ENCODE data around the gene KRT7.

Gene KRT7

DNA sequence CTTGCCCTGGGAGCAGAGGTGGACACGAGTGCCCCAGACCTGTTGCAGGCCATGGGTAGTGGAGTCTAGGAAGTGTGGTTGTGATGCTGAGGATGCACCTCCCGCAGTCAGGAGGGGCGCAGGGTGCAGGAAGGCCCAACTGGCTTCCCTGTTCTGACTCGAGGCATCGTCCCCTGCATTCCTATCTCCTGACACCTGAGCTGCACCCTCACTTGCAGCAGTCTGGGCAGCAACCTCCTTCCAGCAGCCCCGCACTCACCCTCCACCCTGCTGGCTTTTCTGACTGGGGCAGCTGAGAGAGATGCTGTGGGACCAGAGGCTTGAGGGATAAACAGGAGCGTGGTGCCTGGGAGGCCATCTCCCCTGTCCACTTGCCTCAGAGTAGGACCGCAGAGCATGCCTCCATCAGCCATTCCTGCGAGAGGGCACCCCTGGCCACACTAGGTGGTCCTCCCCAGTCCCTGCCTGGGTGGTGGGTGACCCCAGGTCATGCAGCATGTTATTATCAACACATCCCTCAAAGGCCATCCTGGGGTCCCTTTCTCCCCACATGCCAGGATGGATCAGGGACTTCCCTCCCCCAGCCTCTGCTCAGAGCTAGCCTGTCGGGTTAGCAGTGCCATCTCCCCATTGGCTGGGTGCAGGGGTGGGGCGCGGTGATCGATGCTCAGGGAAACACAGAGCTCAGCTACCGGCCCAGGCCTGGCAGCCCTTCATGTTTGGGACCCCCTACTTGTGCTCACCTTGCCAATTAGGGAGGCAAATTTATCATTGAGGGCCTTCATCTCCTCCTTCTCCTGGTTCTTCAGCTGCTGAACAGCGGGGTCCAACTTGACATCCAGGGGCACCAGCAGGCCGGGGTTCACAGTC lies 41.9 kb upstream of the KRT7 start:
- no peak overlapping the region for H3K27ac ChIP-seq (ENCODE audit: low read length)
- H3K4me1 ChIP-seq (ENCODE audit: control insufficient read depth, insufficient read depth, low read length) = peaks cover 63% of the 10 kb centered on the region
- H3K9ac ChIP-seq (ENCODE audit: low read length in 2 of 2) = peak overlapping the region in 1 of 2 donors; percentile 40
- no peaks in the 10 kb centered on the region for H3K9me3 ChIP-seq (ENCODE audit: control insufficient read depth in 2 of 2, low read length in 2 of 2)
- no peaks in the 10 kb centered on the region for H3K27me3 ChIP-seq (ENCODE audit: control insufficient read depth in 1 of 2, insufficient read depth in 2 of 2, low read length in 2 of 2)
- H3K36me3 ChIP-seq (ENCODE audit: control insufficient read depth in 2 of 2, insufficient read depth in 2 of 2, low read length in 2 of 2) = no peaks in the 10 kb centered on the region
- H3K4me3 ChIP-seq (ENCODE audit: low read length in 2 of 2) = no peak overlapping the region

DNA sequence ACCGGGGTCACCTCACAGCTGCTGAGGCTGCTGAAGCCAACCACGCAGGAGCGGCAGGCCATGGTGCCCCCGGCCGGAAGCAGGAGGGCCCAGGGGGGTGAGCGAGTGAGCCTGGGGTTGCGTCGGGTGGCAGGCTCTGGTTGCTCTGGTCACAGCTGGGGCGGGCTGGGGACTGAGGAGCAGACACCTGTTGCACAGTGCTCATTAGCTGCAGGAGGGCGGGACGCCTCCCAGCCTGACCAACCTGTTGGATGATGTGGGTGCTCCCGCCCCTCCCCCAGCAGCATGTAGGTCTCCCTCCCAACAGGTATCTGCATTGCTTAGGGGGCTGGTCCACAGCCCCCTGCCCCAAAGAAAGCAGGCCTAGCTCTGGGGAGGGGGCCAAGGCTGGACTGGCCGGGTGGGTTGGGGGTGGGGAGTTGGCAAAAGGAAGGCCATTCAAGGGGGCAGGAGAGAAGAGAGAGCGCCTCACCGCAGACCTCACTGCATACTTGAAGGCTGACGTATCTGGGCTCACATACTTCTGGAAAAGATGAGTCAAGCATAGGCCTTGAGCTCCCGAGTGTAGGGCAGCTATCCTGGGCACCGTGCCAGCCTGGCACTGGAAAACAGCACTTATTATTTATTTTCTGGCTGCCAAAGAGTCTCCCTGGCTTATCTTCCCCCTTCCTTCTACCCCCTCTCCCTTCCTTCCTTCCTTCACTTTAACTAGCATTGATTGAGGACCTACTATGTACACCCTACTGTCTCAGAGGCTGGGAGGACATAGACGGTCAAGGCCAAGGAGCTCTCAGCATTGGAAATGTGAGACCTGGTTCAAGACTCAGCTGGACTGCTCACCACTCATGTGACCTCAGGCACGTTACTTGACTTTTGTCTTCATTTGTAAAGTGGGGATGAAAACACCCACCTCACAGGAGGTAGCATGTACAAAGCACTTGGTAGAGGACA lies 40.9 kb upstream of the KRT7 start, which contains the start of gene KRT80:
Gene KRT80 (minus strand): TSS at position 174 of the 951 bp plus-strand sequence. CDS start 112 bp downstream, at position 62.
- Histone ChIP-seq H3K9me3 (ENCODE audit: control insufficient read depth in 2 of 2, low read length in 2 of 2) (no peaks in the 10 kb centered on the region), H3K36me3 (ENCODE audit: control insufficient read depth in 2 of 2, insufficient read depth in 2 of 2, low read length in 2 of 2) (no peaks in the 10 kb centered on the region), H3K4me1 (ENCODE audit: control insufficient read depth, insufficient read depth, low read length) (peaks cover 57% of the 10 kb centered on the region), H3K4me3 (ENCODE audit: low read length in 2 of 2) (peak within 1 kb of the TSS; percentile 35 to 43), H3K27me3 (ENCODE audit: control insufficient read depth in 1 of 2, insufficient read depth in 2 of 2, low read length in 2 of 2) (no peaks in the 10 kb centered on the region), H3K9ac (ENCODE audit: low read length in 2 of 2) (peak within 1 kb of the TSS in 1 of 2 donors; percentile 40), H3K27ac (ENCODE audit: low read length) (peak within 1 kb of the TSS; percentile 37)

DNA sequence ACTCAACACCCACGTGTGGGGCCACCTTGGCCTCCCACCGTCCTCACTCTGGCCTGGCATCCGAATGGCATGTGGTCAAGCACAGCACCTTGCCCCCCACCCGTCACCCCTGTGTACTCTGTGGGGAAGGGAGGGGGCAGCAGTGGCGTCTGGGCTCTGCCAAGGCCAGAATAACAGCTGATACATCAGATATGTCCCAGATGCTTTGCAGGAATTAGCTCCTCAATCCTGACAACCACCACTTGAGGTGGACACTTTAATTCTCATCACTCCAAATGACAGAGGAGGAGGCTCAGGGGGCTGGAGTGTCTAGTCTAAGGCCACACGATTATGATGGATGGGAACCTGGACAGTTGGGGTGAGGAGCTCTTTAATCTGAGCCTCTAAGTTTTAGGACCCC lies 39.5 kb upstream of the KRT7 start:
- Histone ChIP-seq H3K9ac (ENCODE audit: low read length in 2 of 2) (no peak overlapping the region), H3K9me3 (ENCODE audit: control insufficient read depth in 2 of 2, low read length in 2 of 2) (no peaks in the 10 kb centered on the region), H3K36me3 (ENCODE audit: control insufficient read depth in 2 of 2, insufficient read depth in 2 of 2, low read length in 2 of 2) (no peaks in the 10 kb centered on the region), H3K4me1 (ENCODE audit: control insufficient read depth, insufficient read depth, low read length) (peaks cover 57% of the 10 kb centered on the region), H3K27ac (ENCODE audit: low read length) (no peak overlapping the region), H3K27me3 (ENCODE audit: control insufficient read depth in 1 of 2, insufficient read depth in 2 of 2, low read length in 2 of 2) (no peaks in the 10 kb centered on the region), H3K4me3 (ENCODE audit: low read length in 2 of 2) (peak overlapping the region in 1 of 2 donors; percentile 35)

DNA sequence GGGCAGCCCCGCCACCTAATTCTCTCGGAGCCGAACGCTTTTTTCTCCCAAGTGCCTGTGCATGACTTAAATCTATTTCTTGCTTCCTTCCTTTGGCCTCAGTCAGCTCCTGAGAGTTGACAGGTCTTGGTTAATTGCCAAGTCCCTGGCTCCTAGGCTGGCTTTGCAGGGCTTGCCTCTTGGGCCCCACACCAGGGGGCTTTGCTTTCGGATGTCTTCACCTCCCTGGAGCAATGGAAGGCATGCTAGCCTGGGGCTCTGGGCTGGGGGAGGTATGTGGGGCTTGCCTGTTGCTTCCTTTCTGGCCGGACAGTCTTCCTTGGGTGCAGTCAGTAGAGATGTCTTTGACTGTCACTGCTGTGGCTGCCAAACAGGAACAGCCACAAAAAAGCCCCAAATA lies 39.1 kb upstream of the KRT7 start:
- H3K27me3 ChIP-seq (ENCODE audit: control insufficient read depth in 1 of 2, insufficient read depth in 2 of 2, low read length in 2 of 2) = no peaks in the 10 kb centered on the region
- no peaks in the 10 kb centered on the region for H3K36me3 ChIP-seq (ENCODE audit: control insufficient read depth in 2 of 2, insufficient read depth in 2 of 2, low read length in 2 of 2)
- H3K27ac ChIP-seq (ENCODE audit: low read length) = no peak overlapping the region
- no peak overlapping the region for H3K9ac ChIP-seq (ENCODE audit: low read length in 2 of 2)
- no peaks in the 10 kb centered on the region for H3K9me3 ChIP-seq (ENCODE audit: control insufficient read depth in 2 of 2, low read length in 2 of 2)
- H3K4me1 ChIP-seq (ENCODE audit: control insufficient read depth, insufficient read depth, low read length) = peaks cover 57% of the 10 kb centered on the region
- H3K4me3 ChIP-seq (ENCODE audit: low read length in 2 of 2) = peak overlapping the region in 1 of 2 donors; percentile 29

DNA sequence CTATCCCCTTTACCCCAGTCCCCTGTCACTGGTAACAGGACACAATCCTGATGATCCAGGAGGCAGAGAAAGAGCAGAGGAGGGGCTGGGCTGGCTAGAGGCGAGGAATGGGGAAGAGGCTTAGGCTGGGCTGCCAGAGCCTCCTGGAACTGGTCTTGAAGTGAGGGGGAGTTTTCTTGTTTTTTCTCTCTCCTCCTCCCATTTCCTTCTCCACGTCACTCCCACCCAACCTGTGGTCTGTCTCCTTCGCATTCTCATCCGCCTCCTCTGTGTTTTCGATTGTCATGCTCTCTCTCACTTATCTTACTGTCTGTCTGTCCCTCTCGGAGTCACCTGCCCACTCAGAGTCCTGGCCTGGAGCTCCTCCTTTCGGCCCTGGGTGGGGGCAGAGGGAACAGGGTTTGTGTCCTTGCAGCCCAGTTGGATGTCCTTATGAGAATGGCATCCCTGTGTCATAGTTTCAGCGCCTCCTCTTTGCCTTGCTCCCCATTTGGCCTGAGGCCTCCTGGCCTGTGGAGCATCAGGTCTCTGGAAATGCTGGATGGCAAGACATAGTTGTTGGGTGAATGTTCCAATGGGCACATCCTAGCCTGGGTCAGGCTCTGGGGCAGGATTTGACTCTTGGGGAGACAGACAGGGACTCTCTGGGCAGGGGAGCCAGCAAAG lies 37.8 kb upstream of the KRT7 start:
- H3K27ac ChIP-seq (ENCODE audit: low read length) = no peak overlapping the region
- H3K4me3 ChIP-seq (ENCODE audit: low read length in 2 of 2) = no peak overlapping the region
- H3K9ac ChIP-seq (ENCODE audit: low read length in 2 of 2) = no peak overlapping the region
- H3K9me3 ChIP-seq (ENCODE audit: control insufficient read depth in 2 of 2, low read length in 2 of 2) = no peaks in the 10 kb centered on the region
- H3K36me3 ChIP-seq (ENCODE audit: control insufficient read depth in 2 of 2, insufficient read depth in 2 of 2, low read length in 2 of 2) = no peaks in the 10 kb centered on the region
- H3K4me1 ChIP-seq (ENCODE audit: control insufficient read depth, insufficient read depth, low read length) = peaks cover 50% of the 10 kb centered on the region
- H3K27me3 ChIP-seq (ENCODE audit: control insufficient read depth in 1 of 2, insufficient read depth in 2 of 2, low read length in 2 of 2) = no peaks in the 10 kb centered on the region

DNA sequence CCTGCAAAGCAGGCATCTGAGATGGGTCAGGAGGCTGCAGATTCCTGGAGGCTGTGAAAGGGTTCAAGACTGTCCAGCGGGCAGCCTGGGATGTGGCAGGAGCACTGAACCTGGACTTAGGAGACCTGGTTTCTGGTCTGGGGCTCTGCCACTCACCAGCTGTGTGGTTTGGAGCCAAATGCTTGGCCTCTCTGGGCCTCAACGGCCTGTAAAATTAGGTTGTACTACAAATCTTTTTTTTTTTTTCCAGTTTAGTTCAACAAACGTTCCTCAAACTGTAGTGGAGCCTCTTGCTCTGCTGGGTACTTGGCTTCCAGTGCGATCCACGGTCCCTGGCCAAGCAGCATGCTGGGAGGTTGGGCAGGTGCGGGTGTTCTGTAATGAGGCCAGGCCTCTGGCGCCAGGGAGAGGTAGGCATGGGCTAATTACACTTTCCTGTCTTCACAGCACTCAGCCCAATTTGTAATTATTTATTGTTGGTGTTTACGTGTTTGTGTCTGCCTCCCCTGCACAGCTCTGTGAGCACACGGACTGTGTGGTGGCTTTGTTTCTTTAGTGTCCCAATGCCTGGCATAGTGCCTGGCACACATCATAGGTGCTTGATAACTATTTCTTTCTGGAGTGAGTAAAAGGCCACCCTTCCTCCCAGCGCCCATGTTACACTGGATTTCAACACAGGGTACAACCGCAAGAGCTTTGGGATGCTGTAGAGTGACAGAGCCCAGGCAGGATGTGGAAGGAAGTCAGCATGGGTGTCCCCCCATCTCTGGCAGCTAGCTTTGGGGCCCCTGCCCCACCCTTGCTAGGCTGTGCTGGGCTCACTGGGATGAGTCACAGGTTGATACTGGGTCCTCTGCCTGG lies 35.4 kb upstream of the KRT7 start:
- Histone ChIP-seq H3K36me3 (ENCODE audit: control insufficient read depth in 2 of 2, insufficient read depth in 2 of 2, low read length in 2 of 2) (no peaks in the 10 kb centered on the region), H3K27me3 (ENCODE audit: control insufficient read depth in 1 of 2, insufficient read depth in 2 of 2, low read length in 2 of 2) (no peaks in the 10 kb centered on the region), H3K4me1 (ENCODE audit: control insufficient read depth, insufficient read depth, low read length) (peaks cover 28% of the 10 kb centered on the region), H3K9me3 (ENCODE audit: control insufficient read depth in 2 of 2, low read length in 2 of 2) (no peaks in the 10 kb centered on the region), H3K4me3 (ENCODE audit: low read length in 2 of 2) (no peak overlapping the region), H3K9ac (ENCODE audit: low read length in 2 of 2) (no peak overlapping the region), H3K27ac (ENCODE audit: low read length) (no peak overlapping the region)

DNA sequence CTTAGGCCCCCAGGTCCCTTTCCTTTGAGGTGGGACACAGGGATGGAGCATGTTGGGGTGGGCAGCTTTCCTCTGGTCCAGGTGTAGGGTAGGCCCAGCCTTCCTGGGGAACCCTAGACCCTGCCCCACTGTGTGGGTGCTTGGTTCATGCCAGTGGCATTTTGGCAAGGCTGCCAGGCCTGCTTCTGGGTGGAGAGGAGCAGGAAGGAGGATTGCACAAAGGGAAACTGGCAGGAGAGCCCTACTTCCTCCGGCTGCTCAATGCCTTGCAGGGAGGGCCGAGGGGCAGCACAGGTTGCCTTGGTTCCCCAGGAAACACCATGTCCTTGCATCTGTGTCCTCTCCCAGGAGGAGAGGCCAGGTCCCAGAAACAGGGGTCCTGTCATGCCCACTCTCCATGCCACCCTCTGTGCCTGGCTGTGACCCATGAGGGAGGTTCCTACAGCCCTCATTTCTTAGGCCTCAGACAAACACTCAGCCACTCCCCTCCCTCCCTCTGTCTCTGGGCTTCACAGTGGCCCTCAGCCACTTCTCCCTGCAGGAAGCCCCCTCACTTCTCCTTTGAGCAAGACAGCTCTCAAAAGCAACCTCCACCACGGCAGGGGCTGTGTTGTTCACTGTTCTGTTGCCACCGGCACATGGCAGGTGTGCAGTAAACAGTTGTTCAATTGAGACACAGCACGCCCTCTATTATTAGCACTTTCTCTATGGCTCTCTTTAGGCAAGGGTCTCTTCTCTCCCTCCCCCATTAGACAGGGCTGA lies 34.4 kb upstream of the KRT7 start:
- Histone ChIP-seq H3K27ac (ENCODE audit: low read length) (no peak overlapping the region), H3K4me3 (ENCODE audit: low read length in 2 of 2) (no peak overlapping the region), H3K4me1 (ENCODE audit: control insufficient read depth, insufficient read depth, low read length) (peaks cover 21% of the 10 kb centered on the region), H3K9me3 (ENCODE audit: control insufficient read depth in 2 of 2, low read length in 2 of 2) (no peaks in the 10 kb centered on the region), H3K9ac (ENCODE audit: low read length in 2 of 2) (no peak overlapping the region), H3K27me3 (ENCODE audit: control insufficient read depth in 1 of 2, insufficient read depth in 2 of 2, low read length in 2 of 2) (no peaks in the 10 kb centered on the region), H3K36me3 (ENCODE audit: control insufficient read depth in 2 of 2, insufficient read depth in 2 of 2, low read length in 2 of 2) (no peaks in the 10 kb centered on the region)

DNA sequence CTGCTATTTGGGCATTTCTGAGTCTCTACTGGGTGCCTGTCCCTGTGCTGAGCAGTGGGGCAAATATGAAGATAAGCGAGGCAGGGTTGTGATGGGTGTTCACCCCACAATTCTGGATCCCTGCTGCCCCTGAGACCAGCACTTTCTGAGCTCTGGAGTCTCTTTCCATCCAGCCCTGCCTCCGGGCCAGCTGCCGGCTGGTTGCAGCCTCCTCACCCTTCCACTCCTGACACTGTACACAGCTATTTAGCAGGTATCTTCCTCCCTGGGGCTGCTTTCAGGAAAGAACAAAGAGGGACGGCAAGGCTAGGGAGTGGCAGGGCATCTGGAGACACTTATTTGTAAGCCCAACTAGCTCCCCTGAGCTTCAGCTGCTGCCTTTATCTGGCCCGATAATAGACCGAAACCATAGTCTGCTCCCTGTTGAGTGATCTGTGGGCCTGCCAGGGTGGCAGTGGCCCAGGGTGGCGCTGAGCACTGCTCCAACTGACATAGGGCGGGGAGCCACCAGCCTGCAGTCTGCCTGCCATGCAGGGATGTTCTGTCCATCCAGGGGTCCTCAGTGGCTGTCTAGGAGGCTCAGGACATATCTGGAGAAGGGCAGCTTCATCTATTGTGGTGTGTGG lies 33.6 kb upstream of the KRT7 start:
- no peak overlapping the region for H3K4me3 ChIP-seq (ENCODE audit: low read length in 2 of 2)
- no peak overlapping the region for H3K9ac ChIP-seq (ENCODE audit: low read length in 2 of 2)
- H3K27me3 ChIP-seq (ENCODE audit: control insufficient read depth in 1 of 2, insufficient read depth in 2 of 2, low read length in 2 of 2) = no peaks in the 10 kb centered on the region
- H3K27ac ChIP-seq (ENCODE audit: low read length) = no peak overlapping the region
- no peaks in the 10 kb centered on the region for H3K36me3 ChIP-seq (ENCODE audit: control insufficient read depth in 2 of 2, insufficient read depth in 2 of 2, low read length in 2 of 2)
- no peaks in the 10 kb centered on the region for H3K9me3 ChIP-seq (ENCODE audit: control insufficient read depth in 2 of 2, low read length in 2 of 2)
- H3K4me1 ChIP-seq (ENCODE audit: control insufficient read depth, insufficient read depth, low read length) = peaks cover 14% of the 10 kb centered on the region

DNA sequence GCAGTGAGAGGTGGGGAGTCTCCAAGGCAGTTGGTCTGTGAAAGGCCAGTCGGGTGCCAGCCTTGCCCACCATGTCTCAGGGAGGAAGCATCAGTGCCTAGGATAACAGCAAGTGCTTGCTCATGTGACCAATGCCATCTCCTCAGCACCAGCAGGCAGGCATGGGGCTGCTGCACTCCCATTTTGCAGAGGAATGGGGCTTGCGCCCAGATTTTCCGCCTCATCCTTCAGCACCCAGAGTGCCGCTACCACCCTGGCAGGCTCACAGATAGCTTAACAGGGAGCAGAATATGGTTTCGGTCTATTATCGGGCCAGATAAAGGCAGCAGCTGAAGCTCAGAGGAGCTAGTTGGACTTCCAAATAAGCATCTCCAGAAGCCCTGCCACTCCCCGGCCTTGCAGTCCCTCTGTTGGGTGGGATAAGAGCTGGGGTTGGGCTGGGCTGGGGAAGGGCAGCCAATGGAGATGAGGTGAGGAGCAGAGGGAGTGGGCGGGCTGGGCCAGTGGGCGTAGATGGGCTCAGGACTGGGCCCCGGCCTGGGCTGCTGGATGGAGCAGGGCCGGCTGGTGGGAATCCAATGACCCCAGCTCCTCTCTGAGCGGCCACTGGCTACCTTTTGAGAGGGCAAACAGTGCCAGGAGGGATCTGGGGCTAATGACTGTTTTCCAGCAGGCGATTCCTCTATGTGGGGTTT lies 32.8 kb upstream of the KRT7 start:
- H3K4me3 ChIP-seq (ENCODE audit: low read length in 2 of 2) = no peak overlapping the region
- H3K9ac ChIP-seq (ENCODE audit: low read length in 2 of 2) = no peak overlapping the region
- no peak overlapping the region for H3K27ac ChIP-seq (ENCODE audit: low read length)
- peaks cover 8% of the 10 kb centered on the region for H3K4me1 ChIP-seq (ENCODE audit: control insufficient read depth, insufficient read depth, low read length)
- H3K27me3 ChIP-seq (ENCODE audit: control insufficient read depth in 1 of 2, insufficient read depth in 2 of 2, low read length in 2 of 2) = no peaks in the 10 kb centered on the region
- no peaks in the 10 kb centered on the region for H3K9me3 ChIP-seq (ENCODE audit: control insufficient read depth in 2 of 2, low read length in 2 of 2)
- H3K36me3 ChIP-seq (ENCODE audit: control insufficient read depth in 2 of 2, insufficient read depth in 2 of 2, low read length in 2 of 2) = no peaks in the 10 kb centered on the region

Data from stomach smooth muscle (tissue), 2 donors.